ENCODE results near the gene DPF3.

Gene DPF3

DNA sequence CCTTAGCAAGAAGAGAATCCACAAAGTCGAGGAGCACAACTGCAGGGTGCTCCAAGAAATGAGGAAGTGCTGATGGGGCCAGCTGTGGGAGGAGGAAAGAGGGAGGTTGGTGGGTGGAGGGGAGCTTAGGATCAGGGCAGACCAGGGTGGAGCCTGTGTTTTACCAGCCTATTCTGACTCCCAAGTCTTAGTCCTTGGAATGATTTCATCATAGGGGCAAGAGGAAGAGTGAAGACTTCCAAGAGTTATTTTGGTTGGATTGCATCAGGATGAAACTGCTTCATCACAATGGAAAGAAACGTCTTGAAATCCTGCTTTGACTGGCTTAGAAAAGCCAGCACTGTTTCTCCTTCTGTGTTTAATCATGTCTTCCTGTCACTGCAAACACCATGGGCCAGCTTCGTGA, 194.0 kb downstream of the DPF3 start:
- DNase-seq (ENCODE audit: low read depth) = no peak
- in situ Hi-C loops (cut with HindIII; ENCODE audit: low sequenced_read_pairs) = no loop called here
- no peak overlapping the region for H3K4me3 ChIP-seq (ENCODE audit: low read depth, low read length)
- TF ChIP-seq, protein P1, sequence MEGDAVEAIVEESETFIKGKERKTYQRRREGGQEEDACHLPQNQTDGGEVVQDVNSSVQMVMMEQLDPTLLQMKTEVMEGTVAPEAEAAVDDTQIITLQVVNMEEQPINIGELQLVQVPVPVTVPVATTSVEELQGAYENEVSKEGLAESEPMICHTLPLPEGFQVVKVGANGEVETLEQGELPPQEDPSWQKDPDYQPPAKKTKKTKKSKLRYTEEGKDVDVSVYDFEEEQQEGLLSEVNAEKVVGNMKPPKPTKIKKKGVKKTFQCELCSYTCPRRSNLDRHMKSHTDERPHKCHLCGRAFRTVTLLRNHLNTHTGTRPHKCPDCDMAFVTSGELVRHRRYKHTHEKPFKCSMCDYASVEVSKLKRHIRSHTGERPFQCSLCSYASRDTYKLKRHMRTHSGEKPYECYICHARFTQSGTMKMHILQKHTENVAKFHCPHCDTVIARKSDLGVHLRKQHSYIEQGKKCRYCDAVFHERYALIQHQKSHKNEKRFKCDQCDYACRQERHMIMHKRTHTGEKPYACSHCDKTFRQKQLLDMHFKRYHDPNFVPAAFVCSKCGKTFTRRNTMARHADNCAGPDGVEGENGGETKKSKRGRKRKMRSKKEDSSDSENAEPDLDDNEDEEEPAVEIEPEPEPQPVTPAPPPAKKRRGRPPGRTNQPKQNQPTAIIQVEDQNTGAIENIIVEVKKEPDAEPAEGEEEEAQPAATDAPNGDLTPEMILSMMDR (IDR thresholded peaks at IDR 0.05; ENCODE audit: low read depth, low read length, missing control alignments) = no peak

DNA sequence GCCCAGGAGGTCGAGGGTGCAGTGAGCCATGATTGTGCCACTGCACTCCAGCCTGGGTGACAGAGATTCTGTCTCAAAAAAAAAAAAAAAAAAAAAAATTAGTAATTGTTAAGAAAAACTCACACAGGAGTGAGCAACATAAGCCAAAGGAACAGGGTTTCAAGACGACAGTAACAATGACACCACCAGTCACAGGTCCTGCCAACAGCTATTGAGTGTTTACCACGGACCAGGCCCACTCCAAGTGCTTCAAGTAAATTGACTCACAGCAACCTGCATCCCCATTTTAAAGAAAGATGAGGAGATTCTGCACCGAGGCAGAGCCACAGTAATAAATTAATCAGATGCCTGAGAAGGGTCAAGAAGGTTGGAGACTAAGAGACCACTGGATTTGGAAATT, 194.5 kb downstream of the DPF3 start:
- DNase-seq (ENCODE audit: low read depth) = no peak
- H3K4me3 ChIP-seq (ENCODE audit: low read depth, low read length) = no peak overlapping the region
- in situ Hi-C loops (cut with HindIII; ENCODE audit: low sequenced_read_pairs) = no loop called here
- TF ChIP-seq, protein P1 (IDR thresholded peaks at IDR 0.05; ENCODE audit: low read depth, low read length, missing control alignments) = no peak

DNA sequence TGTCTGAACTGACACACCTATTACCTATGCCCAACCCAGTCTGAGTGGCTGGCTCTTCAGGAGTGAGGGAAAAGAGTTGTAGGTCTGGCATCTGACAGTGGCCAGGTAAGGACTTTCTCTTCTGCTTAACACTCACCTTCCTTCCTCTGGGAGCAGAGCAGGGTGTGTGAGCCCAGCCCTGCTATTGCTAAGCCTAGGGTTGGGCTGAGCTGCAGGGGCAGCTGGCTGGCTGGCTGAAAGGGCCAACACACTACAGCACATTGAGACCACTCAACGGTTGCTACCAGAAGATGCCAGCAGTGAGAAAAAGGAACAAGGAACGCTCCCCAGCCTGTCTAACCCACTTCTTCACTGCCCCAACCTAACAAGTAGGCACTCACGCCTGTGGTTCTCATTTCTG, 201.2 kb downstream of the DPF3 start:
- TF ChIP-seq, protein P1 (IDR thresholded peaks at IDR 0.05; ENCODE audit: low read depth, low read length, missing control alignments) = no peak
- H3K4me3 ChIP-seq (ENCODE audit: low read depth, low read length) = no peak overlapping the region
- in situ Hi-C loops (cut with HindIII; ENCODE audit: low sequenced_read_pairs) = no loop called here
- no peak for DNase-seq (ENCODE audit: low read depth)

DNA sequence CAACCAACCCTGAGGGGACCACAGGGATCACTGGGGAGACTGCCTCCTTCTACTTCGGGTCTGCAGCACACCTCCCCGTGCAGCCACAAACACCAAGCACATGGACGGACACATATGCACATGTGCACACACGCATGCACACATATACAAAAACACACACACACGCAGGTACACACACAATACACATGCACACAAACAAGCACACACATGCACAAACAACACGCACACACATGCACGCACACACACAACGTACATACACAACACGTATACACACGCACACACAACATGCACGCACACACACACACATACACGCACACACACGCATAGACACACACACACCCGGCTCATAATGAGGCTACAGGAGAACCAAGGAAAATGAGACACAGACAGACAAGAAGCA, 203.6 kb downstream of the DPF3 start:
- in situ Hi-C loops (cut with HindIII; ENCODE audit: low sequenced_read_pairs) = no loop called here
- no peak overlapping the region for H3K4me3 ChIP-seq (ENCODE audit: low read depth, low read length)
- TF ChIP-seq, protein P1 (IDR thresholded peaks at IDR 0.05; ENCODE audit: low read depth, low read length, missing control alignments) = no peak
- no peak for DNase-seq (ENCODE audit: low read depth)

DNA sequence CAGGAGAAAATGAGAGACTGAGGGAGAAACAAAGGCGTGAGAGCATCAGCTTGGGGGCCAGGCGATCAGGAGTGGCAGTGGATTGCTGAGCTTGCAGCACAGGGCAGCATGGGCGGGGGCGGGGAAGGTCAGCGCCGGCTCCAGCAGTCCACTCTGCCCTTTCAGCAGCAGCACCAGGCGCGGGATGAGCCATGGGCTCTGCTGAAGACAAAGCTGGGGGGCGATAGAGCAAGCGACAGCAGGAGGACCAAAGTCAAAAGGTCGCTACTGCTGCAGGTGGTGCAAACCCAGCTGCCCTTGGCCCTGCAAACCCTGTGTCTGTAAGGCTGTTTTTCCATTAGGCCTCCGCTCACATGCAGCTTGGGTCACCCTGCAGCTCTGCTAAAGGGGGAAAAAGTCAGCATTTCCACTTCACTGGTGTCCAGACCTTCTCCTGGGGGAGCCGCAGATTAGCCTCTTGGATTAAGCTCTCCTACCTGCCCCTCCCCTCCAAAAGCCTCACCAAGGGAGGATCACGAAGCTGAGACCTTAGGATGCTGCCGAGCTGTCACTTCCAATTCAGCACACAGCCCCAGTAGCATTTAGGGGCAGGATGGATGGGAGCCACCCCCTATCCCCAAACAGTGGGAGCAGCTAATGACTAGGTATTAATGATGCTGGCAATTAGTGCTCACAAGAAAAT, 204.8 kb downstream of the DPF3 start:
- no peak for DNase-seq (ENCODE audit: low read depth)
- TF ChIP-seq, protein P1 (IDR thresholded peaks at IDR 0.05; ENCODE audit: low read depth, low read length, missing control alignments) = no peak
- in situ Hi-C loops (cut with HindIII; ENCODE audit: low sequenced_read_pairs) = no loop called here
- no peak overlapping the region for H3K4me3 ChIP-seq (ENCODE audit: low read depth, low read length)

DNA sequence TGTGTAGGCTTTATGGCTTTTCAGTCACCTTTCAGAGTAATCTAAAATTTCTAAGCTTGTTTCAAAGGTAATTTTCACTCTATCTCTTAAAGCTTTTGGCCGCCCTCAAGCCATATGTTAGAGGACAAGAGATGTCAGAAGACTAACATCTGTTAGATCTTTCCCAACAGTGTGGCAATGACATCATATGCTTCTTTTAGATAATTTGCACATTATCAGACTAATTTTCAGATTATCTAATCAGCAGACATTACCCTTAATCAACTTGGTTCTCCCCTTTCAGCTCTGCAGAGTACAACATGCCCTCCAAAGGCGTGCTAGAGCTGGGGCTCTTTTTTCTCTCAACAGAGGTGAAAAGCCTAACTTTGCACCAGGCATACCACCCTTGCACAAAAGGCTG, 207.1 kb downstream of the DPF3 start:
- no peak for DNase-seq (ENCODE audit: low read depth)
- in situ Hi-C loops (cut with HindIII; ENCODE audit: low sequenced_read_pairs) = no loop called here
- TF ChIP-seq, protein P1 (IDR thresholded peaks at IDR 0.05; ENCODE audit: low read depth, low read length, missing control alignments) = no peak
- H3K4me3 ChIP-seq (ENCODE audit: low read depth, low read length) = no peak overlapping the region
